Measurements from ENCODE around the gene GPR75. TPM values are rescaled to one million over a fixed set of nuclear protein-coding genes. Genes with fewer than 3 reads are reported as not detected.
"Not testable (repeated sequence)": the region's sequence is repeated elsewhere in the genome, so short reads cannot be mapped to it uniquely, and the experiment has no call there.

The GPR75 gene
- total RNA-seq, 1 donor from 2014 or later: 1.1 TPM

DNA sequence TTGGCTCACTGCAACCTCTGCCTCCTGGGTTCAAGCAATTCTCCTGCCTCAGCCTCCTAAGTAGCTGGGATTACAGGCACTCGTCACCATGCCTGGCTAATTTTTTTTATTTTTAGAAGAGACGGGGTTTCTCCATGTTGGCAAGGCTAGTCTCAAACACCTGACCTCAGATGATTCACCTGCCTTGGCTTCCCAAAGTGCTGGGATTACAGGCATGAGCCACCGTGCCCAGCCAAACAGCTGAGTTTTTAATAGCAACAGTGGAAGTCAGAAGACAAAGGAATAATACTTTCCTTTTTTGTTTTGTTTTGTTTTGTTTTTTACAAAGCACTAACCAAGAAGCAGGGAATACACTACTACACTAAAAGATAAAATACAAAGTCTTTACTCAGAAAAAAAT, 16.9 kb downstream of the GPR75 start:
- Mint-ChIP-seq H3K27ac (ENCODE audit: unreplicated experiment) (no peak overlapping the region), H3K4me3 (ENCODE audit: unreplicated experiment) (no peak overlapping the region), H3K36me3 (ENCODE audit: low read depth) (peaks cover 2% of the 10 kb centered on the region), H3K4me1 (ENCODE audit: low read depth) (no peaks in the 10 kb centered on the region), H3K27me3 (ENCODE audit: low read depth) (no peaks in the 10 kb centered on the region), H3K9me3 (ENCODE audit: low read depth) (peaks cover 5% of the 10 kb centered on the region)
- no peak for TF ChIP-seq CTCF (IDR thresholded peaks at IDR 0.05)
- no peak for DNase-seq (ENCODE audit: low spot score)

DNA sequence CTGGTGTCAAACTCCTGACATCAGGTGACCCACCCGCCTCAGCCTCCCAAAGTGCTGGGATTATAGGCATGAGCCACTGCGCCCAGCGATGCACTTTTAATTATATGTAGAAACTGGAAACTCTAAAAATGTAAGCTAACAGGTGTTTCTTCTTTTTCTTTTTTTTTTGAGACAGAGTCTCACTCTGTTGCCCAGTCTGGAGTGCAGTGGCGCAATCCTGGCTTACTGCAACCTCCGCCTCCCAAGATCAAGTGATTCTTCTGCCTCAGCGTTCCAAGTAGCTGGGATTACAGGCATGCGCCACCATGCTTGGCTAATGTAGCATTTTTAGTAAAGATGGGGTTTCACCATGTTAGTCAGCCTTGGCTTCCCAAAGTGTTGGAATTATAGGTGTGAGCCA, 18.1 kb downstream of the GPR75 start:
- H3K4me3 Mint-ChIP-seq (ENCODE audit: unreplicated experiment); H3K27ac Mint-ChIP-seq (ENCODE audit: unreplicated experiment); DNase-seq (ENCODE audit: low spot score); H3K27me3 Mint-ChIP-seq (ENCODE audit: low read depth); H3K36me3 Mint-ChIP-seq (ENCODE audit: low read depth); H3K9me3 Mint-ChIP-seq (ENCODE audit: low read depth); H3K4me1 Mint-ChIP-seq (ENCODE audit: low read depth): not testable (repeated sequence)

DNA sequence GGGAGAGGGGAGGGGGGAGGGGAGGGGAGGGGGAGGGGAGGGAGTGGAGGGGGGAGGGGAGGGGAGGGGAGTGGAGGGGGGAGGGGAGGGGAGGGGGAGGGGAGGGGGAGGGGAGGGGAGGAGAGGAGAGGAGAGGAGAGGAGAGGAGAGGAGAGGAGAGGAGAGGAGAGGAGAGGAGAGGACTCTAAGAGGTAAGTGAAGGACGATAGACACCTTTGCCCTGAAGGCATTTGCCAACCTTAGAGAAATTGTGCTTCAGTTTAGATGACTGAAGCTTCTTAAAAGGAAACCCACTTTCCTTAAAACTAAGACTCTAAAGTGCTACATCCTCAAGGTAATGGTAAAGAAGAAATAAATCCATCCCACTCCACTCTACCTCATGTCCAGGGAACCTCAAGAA, 19.2 kb downstream of the GPR75 start:
- TF ChIP-seq CTCF (IDR thresholded peaks at IDR 0.05): no peak
- no peaks in the 10 kb centered on the region for H3K36me3 Mint-ChIP-seq (ENCODE audit: low read depth)
- H3K4me3 Mint-ChIP-seq (ENCODE audit: unreplicated experiment): no peak overlapping the region
- peaks cover 5% of the 10 kb centered on the region for H3K9me3 Mint-ChIP-seq (ENCODE audit: low read depth)
- DNase-seq (ENCODE audit: low spot score): no peak
- H3K4me1 Mint-ChIP-seq (ENCODE audit: low read depth): no peaks in the 10 kb centered on the region
- no peaks in the 10 kb centered on the region for H3K27me3 Mint-ChIP-seq (ENCODE audit: low read depth)
- H3K27ac Mint-ChIP-seq (ENCODE audit: unreplicated experiment): no peak overlapping the region

DNA sequence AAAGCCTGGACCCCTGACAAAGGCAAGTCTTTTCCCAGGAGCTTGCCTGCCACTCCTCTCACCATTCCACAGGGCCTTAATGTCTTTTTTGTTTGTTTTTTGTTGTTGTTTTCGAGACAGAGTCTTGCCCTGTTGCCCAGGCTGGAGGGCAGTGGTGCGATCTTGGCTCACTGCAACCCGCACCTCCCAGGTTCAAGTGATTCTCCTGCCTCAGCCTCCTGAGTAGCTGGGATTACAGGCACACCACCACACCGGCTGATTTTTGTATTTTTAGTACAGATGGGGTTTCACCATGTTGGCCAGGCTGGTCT, 29.8 kb downstream of the GPR75 start:
- DNase-seq (ENCODE audit: low spot score); H3K9me3 Mint-ChIP-seq (ENCODE audit: low read depth); H3K4me3 Mint-ChIP-seq (ENCODE audit: unreplicated experiment); H3K27me3 Mint-ChIP-seq (ENCODE audit: low read depth); H3K36me3 Mint-ChIP-seq (ENCODE audit: low read depth); H3K27ac Mint-ChIP-seq (ENCODE audit: unreplicated experiment): not testable (repeated sequence)
- peaks cover 10% of the 10 kb centered on the region for H3K4me1 Mint-ChIP-seq (ENCODE audit: low read depth)

GRCh38 chr2:53829273-53829979, 30.3 kb downstream of the GPR75 start:
- TF ChIP-seq CTCF (IDR thresholded peaks at IDR 0.05): no peak
- Mint-ChIP-seq H3K27ac (ENCODE audit: unreplicated experiment) (no peak overlapping the region), H3K36me3 (ENCODE audit: low read depth) (no peaks in the 10 kb centered on the region), H3K4me3 (ENCODE audit: unreplicated experiment) (no peak overlapping the region), H3K4me1 (ENCODE audit: low read depth) (peaks cover 10% of the 10 kb centered on the region), H3K27me3 (ENCODE audit: low read depth) (no peaks in the 10 kb centered on the region), H3K9me3 (ENCODE audit: low read depth) (no peaks in the 10 kb centered on the region)
- DNase-seq (ENCODE audit: low spot score): no peak

- peaks cover 10% of the 10 kb centered on the region for H3K4me1 Mint-ChIP-seq (ENCODE audit: low read depth)
- TF ChIP-seq CTCF (IDR thresholded peaks at IDR 0.05): no peak
- no peak overlapping the region for H3K27ac Mint-ChIP-seq (ENCODE audit: unreplicated experiment)
- no peaks in the 10 kb centered on the region for H3K9me3 Mint-ChIP-seq (ENCODE audit: low read depth)
- H3K4me3 Mint-ChIP-seq (ENCODE audit: unreplicated experiment): no peak overlapping the region
- no peaks in the 10 kb centered on the region for H3K27me3 Mint-ChIP-seq (ENCODE audit: low read depth)
- DNase-seq (ENCODE audit: low spot score): no peak
- no peaks in the 10 kb centered on the region for H3K36me3 Mint-ChIP-seq (ENCODE audit: low read depth)
These were observed 31.4 kb downstream of the GPR75 start for GRCh38 chr2:53828331-53828730.

Measured in chondrocyte (in vitro differentiated cells).